Endothelial cell (in vitro differentiated cells): ENCODE data around the gene SUPT20HL1. TPM values are rescaled to one million over a fixed set of nuclear protein-coding genes. Genes with fewer than 3 reads are reported as not detected.
"Not testable (repeated sequence)": the region's sequence is repeated elsewhere in the genome, so short reads cannot be mapped to it uniquely, and the experiment has no call there.

Source experiments
- DNase-seq: peaks from one replicate; pipeline ENCODE4 v3.0.0; 2021; ENCODE audit warnings: low spot score
- H3K27ac Mint-ChIP-seq: one replicate; pipeline ENCODE4 v1.8.0; 2021; ENCODE audit warnings: mixed read lengths, inconsistent platforms; ENCODE audit not compliant: unreplicated experiment
- H3K27me3 Mint-ChIP-seq: one replicate; pipeline ENCODE4 v1.8.0; 2021; ENCODE audit warnings: mild to moderate bottlenecking, moderate library complexity, mixed read lengths, inconsistent platforms; ENCODE audit not compliant: unreplicated experiment
- H3K36me3 Mint-ChIP-seq: one replicate; pipeline ENCODE4 v1.8.0; 2021; ENCODE audit warnings: mild to moderate bottlenecking, low read depth, mixed read lengths, inconsistent platforms; ENCODE audit not compliant: unreplicated experiment
- H3K4me1 Mint-ChIP-seq: one replicate; pipeline ENCODE4 v1.8.0; 2021; ENCODE audit warnings: mild to moderate bottlenecking, mixed read lengths, inconsistent platforms; ENCODE audit not compliant: unreplicated experiment
- H3K4me3 Mint-ChIP-seq: one replicate; pipeline ENCODE4 v1.8.0; 2021; ENCODE audit warnings: mild to moderate bottlenecking, mixed read lengths, inconsistent platforms; ENCODE audit not compliant: unreplicated experiment
- H3K9me3 Mint-ChIP-seq: one replicate; pipeline ENCODE4 v1.8.0; 2021; ENCODE audit warnings: mixed read lengths, inconsistent platforms; ENCODE audit not compliant: unreplicated experiment
- long read RNA-seq: library from polyadenylated mRNA; unstranded; transcript quantifications from one replicate; pipeline ENCODE4 v2.0.0, GENCODE V29; 2020; ENCODE audit not compliant: unreplicated experiment
- total RNA-seq: library from RNA; stranded (reverse); fragmentation: NEBNext Ultra II Directional; extraction: Animal tissue kit (Norgen Biotek cat#: 25700); gene quantifications from one replicate; pipeline ENCODE4 v1.2.1, GENCODE V29; 2021; ENCODE audit not compliant: unreplicated experiment
- TF ChIP-seq, protein P1 (sequence below): fragments of 200-600 bp; sonication (generic); IDR thresholded peaks from one replicate; pipeline ENCODE4 v1.5.0; 2021; ENCODE audit warnings: antibody characterized with exemption; ENCODE audit not compliant: unreplicated experiment

SUPT20HL1 gene
- not detected for total RNA-seq
- long read RNA-seq, result 0 reads

- Mint-ChIP-seq H3K27me3 (peaks cover 1% of the 10 kb centered on the region), H3K27ac (no peak within 1 kb of the TSS), H3K9me3 (no peaks in the 10 kb centered on the region), H3K4me1 (peaks cover 2% of the 10 kb centered on the region), H3K36me3 (no peaks in the 10 kb centered on the region), H3K4me3 (no peak within 1 kb of the TSS)
- TF ChIP-seq, protein P1, sequence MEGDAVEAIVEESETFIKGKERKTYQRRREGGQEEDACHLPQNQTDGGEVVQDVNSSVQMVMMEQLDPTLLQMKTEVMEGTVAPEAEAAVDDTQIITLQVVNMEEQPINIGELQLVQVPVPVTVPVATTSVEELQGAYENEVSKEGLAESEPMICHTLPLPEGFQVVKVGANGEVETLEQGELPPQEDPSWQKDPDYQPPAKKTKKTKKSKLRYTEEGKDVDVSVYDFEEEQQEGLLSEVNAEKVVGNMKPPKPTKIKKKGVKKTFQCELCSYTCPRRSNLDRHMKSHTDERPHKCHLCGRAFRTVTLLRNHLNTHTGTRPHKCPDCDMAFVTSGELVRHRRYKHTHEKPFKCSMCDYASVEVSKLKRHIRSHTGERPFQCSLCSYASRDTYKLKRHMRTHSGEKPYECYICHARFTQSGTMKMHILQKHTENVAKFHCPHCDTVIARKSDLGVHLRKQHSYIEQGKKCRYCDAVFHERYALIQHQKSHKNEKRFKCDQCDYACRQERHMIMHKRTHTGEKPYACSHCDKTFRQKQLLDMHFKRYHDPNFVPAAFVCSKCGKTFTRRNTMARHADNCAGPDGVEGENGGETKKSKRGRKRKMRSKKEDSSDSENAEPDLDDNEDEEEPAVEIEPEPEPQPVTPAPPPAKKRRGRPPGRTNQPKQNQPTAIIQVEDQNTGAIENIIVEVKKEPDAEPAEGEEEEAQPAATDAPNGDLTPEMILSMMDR, result no peak
- DNase-seq, result no peak
These were observed at the start of gene SUPT20HL1 for GRCh38 chrX:24360272-24360671. TSS of gene SUPT20HL1 (plus strand) at chrX:24360639. CDS start at chrX:24362761, 2,122 bp downstream.

DNA sequence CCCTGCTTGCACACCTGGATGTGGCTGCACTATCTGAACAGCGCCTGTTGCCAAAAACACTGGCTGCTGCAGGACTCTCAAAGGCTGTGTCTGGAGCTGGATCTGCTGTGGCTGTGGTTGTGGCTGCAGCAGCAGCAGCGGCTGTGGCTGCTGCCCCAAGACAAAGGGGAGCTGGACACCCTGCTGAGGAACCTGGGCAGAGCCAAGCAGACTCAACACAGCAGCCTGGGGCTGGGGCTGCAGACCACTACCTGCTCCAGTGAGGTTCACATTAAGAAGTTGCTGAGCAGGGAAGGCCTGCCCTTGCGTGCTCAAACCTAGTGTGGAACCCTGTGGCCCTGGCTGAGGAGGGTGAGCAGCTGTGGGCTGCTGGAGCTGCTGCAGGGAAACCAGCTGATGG lies 49.5 kb upstream of the SUPT20HL1 start:
- H3K4me1 Mint-ChIP-seq, H3K36me3 Mint-ChIP-seq, H3K9me3 Mint-ChIP-seq, H3K27ac Mint-ChIP-seq, H3K27me3 Mint-ChIP-seq, H3K4me3 Mint-ChIP-seq: not testable (repeated sequence)
- peak; percentile 3 for DNase-seq

DNA sequence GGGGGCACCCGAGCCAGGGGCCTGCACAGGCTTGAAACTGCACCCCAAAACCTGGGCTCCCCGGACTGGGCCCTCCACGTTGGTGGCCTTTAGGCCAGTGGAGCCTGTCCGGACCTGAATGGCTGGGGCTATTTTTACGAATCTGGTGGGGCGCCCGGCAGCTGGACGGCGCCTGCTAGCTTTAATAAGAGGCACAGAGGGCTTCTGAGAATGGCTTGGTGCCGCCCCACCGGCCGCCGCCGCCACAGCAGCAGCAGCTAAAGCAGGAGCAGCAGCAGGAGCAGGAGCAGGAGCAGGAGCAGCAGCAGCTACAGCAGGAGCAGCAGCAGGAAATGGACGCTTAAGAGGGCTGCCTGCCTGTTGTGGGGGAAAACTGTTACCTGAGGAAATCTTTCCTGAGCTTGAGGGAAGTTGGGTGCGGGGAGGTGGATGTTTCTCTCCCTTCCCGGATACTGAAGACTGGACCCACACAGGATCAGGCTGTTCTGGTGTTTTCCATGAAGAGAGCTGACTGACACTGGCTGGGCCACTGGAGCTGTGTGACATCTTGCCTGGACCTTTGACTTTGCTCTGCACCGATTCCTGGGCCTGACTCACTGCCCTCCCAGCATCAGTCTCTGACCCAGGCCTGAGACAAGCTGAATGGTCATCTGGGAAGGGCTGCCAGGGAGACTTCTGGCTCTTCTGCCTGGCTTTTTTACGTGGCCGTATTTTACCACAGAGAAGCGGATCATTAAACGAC lies 48.8 kb upstream of the SUPT20HL1 start:
- H3K27ac Mint-ChIP-seq, H3K9me3 Mint-ChIP-seq, H3K4me1 Mint-ChIP-seq, H3K4me3 Mint-ChIP-seq, H3K27me3 Mint-ChIP-seq, H3K36me3 Mint-ChIP-seq: not testable (repeated sequence)
- DNase-seq, result peak; percentile 4

GRCh38 chrX:24312249-24312607 lies 48.2 kb upstream of the SUPT20HL1 start:
- H3K4me3 Mint-ChIP-seq, H3K9me3 Mint-ChIP-seq, H3K27ac Mint-ChIP-seq, H3K4me1 Mint-ChIP-seq, H3K36me3 Mint-ChIP-seq, DNase-seq, H3K27me3 Mint-ChIP-seq: not testable (repeated sequence)

DNA sequence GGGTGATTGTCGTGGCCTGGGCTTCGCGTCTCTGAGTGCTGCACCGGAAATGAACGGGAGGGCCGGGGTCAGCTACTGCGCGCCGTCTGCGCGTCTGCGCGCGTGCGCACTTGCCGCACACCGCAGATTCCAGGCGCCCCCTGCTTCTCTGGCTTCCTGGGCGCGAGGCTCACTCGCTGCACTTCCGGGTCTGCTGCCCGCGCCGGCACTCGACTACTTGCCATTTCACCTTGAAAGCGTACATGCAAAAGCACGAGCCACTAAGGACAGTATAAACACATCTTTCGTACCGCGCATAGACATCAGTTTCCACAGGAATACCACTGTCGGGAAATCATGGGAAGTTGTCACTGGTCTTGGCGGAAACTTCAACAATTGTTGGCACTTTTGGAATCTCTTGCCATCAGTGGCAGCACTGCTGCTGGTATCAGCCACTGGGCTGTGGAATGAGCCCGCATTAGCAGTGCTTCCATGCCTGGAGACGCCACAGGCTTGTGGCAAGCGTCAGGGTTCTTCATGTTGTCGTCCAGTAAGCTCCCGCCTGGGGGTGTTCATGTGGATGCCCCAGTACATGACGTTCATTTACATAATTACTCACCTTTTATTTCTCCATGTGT lies 46.3 kb upstream of the SUPT20HL1 start, which contains the start of gene SUPT20HL2:
SUPT20HL2 (minus strand) TSS at position 51 of the 617 bp plus-strand sequence. CDS start 754 bp downstream, outside the sequence.
- Mint-ChIP-seq H3K4me1 (peaks cover 4% of the 10 kb centered on the region), H3K27me3 (no peaks in the 10 kb centered on the region), H3K27ac (no peak within 1 kb of the TSS), H3K9me3 (no peaks in the 10 kb centered on the region), H3K4me3 (no peak within 1 kb of the TSS), H3K36me3 (no peaks in the 10 kb centered on the region)
- TF ChIP-seq, protein P1, result no peak
- DNase-seq, result no peak

DNA sequence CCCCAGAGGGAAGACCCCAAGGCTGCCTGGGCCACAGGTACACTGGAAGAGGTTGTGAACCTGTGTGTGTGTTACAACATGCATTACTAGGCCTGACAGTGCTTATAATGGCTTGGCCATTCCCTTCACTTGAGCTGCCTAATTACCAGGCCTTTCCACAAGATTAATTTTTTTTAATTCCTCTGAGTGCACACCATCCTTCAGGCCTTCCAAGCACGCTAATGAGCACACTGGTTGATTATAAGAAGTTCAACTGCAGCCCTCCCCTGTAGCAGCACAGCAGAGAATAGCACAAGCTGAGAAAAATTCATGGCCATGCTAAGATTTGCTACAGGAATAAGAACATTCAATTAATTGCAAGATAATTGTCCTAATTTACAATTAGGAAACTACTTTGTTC lies 44.3 kb upstream of the SUPT20HL1 start:
- TF ChIP-seq, protein P1, result no peak
- H3K9me3 Mint-ChIP-seq, result no peaks in the 10 kb centered on the region
- no peak overlapping the region for H3K27ac Mint-ChIP-seq
- H3K4me1 Mint-ChIP-seq, result no peaks in the 10 kb centered on the region
- H3K27me3 Mint-ChIP-seq, result no peaks in the 10 kb centered on the region
- H3K4me3 Mint-ChIP-seq, result no peak overlapping the region
- H3K36me3 Mint-ChIP-seq, result no peaks in the 10 kb centered on the region
- DNase-seq, result no peak
